ENCODE data around the gene ARHGAP29.

Gene ARHGAP29

DNA sequence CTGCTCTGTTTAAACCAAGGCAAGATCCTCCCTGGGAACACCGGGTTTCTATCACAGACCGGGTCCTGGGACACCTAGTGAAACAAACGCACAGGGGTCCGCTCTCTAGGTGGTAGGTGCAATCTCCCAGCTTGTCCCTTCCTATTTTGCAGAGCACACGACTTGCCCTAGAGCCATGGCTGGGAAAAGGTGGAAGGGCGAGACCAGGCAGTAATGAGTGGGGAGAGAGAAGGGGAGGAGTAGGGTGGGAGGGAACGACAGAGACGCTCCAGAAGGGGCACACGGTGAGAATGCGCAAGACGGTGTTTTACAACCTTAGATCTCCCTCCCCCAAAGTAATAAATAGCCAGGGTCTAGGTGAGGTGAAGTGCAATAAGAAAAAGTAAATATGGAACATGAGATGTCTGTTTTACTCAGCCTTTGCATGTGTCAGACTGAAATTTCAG lies 9.3 kb upstream of the ARHGAP29 start:
- peaks cover 15 to 16% of the 10 kb centered on the region in 2 experiments for H3K4me1 ChIP-seq (ENCODE audit: control insufficient read depth in 1 of 2, insufficient read depth in 1 of 2, low read depth in 1 of 2, low read length in 1 of 2)
- H3K4me3 ChIP-seq (ENCODE audit: low read depth in 1 of 2, low read length in 1 of 2): peak overlapping the region; percentile 52 to 54
- H3K36me3 ChIP-seq: no peaks in the 10 kb centered on the region
- no peak for TF ChIP-seq CTCF (IDR thresholded peaks at IDR 0.05)
- H3K9me3 ChIP-seq: peaks cover 5% of the 10 kb centered on the region
- no peak overlapping the region for H3K27ac ChIP-seq
- H3K27me3 ChIP-seq: peaks cover 85% of the 10 kb centered on the region

DNA sequence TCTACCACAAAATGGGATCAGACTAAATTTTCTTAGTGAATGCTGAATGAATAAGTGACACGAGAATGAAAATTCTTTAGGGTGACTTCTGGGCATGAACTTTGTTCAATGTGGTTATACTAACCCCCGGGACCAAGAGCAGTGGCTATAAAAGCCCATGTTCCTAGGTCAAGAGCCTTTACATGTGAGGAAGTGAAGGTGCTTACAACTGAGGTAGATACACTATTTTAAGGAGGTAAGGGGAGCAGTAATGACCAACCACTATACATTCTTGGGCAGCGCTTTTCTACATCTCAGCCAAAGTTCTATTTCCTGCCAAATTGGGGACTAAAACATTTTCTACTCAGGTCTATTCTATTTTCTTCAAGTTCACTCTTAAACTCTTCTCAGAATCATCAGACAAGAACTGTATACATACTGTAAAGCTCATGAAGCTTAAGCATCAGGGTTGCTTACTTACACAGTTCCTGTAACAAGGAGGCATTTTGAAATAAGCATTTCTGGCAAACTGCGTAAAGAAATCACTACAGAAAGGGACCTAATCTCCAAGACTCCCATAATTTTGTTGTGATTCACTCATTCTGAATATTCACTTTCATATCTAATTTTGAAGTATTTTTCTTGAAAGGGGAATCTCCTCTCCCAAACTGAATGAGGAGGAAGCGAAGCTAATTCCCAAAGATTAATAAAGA lies 8.5 kb upstream of the ARHGAP29 start:
- H3K27ac ChIP-seq: no peak overlapping the region
- TF ChIP-seq CTCF (IDR thresholded peaks at IDR 0.05): no peak

GRCh38 chr1:94244816-94245215 lies 7.4 kb upstream of the ARHGAP29 start:
- peaks cover 13% of the 10 kb centered on the region in 2 experiments for H3K4me1 ChIP-seq (ENCODE audit: control insufficient read depth in 1 of 2, insufficient read depth in 1 of 2, low read depth in 1 of 2, low read length in 1 of 2)
- no peaks in the 10 kb centered on the region for H3K36me3 ChIP-seq
- no peak overlapping the region for H3K27ac ChIP-seq
- peaks cover 5% of the 10 kb centered on the region for H3K9me3 ChIP-seq
- peaks cover 96% of the 10 kb centered on the region for H3K27me3 ChIP-seq
- TF ChIP-seq CTCF (IDR thresholded peaks at IDR 0.05): no peak
- no peak overlapping the region for H3K4me3 ChIP-seq (ENCODE audit: low read depth in 1 of 2, low read length in 1 of 2)

More for the DNA sequence above, 8.5 kb upstream of the ARHGAP29 start:
- H3K4me3 ChIP-seq (ENCODE audit: low read depth in 1 of 2, low read length in 1 of 2): no peak overlapping the region
- peaks cover 13 to 15% of the 10 kb centered on the region in 2 experiments for H3K4me1 ChIP-seq (ENCODE audit: control insufficient read depth in 1 of 2, insufficient read depth in 1 of 2, low read depth in 1 of 2, low read length in 1 of 2)
- peaks cover 5% of the 10 kb centered on the region for H3K9me3 ChIP-seq
- H3K27me3 ChIP-seq: peaks cover 91% of the 10 kb centered on the region
- no peaks in the 10 kb centered on the region for H3K36me3 ChIP-seq

GRCh38 chr1:94243665-94244064 lies 6.3 kb upstream of the ARHGAP29 start:
- Histone ChIP-seq H3K36me3 (no peaks in the 10 kb centered on the region), H3K27me3 (peaks cover 96% of the 10 kb centered on the region), H3K4me3 (ENCODE audit: low read depth in 1 of 2, low read length in 1 of 2) (no peak overlapping the region), H3K4me1 (ENCODE audit: control insufficient read depth in 1 of 2, insufficient read depth in 1 of 2, low read depth in 1 of 2, low read length in 1 of 2) (peaks cover 13% of the 10 kb centered on the region in 2 experiments), H3K9me3 (peaks cover 5% of the 10 kb centered on the region), H3K27ac (no peak overlapping the region)
- no peak for TF ChIP-seq CTCF (IDR thresholded peaks at IDR 0.05)

DNA sequence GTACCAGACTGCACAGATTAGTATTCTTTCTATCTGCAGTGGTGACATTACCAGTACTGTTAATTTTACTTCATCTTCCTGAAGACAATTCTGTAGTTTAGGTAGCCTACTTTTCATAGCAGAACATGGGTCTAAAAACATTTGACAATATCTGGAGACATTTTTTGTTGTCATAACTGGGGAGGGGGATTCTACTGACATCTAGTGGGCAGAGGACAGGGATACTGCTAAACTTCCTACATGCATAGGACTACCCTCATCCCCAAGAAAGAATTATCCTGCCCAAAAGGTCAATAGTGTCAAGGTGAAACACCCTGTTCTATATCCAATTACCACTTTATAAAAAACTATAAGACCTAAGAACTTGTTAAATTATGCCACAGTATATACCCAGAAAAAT lies 3.4 kb upstream of the ARHGAP29 start:
- H3K4me1 ChIP-seq (ENCODE audit: control insufficient read depth in 1 of 2, insufficient read depth in 1 of 2, low read depth in 1 of 2, low read length in 1 of 2): peaks cover 18 to 19% of the 10 kb centered on the region in 2 experiments
- no peak overlapping the region for H3K4me3 ChIP-seq (ENCODE audit: low read depth in 1 of 2, low read length in 1 of 2)
- no peaks in the 10 kb centered on the region for H3K36me3 ChIP-seq
- H3K27ac ChIP-seq: no peak overlapping the region
- TF ChIP-seq CTCF (IDR thresholded peaks at IDR 0.05): no peak
- peaks cover 5% of the 10 kb centered on the region for H3K9me3 ChIP-seq
- H3K27me3 ChIP-seq: peaks cover 96% of the 10 kb centered on the region
